SIG-M5 treated with dmso at 0.1 percent for 504 hours (cell line): Measurements from ENCODE around the gene PCYT1A.
"Not testable (repeated sequence)": the region's sequence is repeated elsewhere in the genome, so short reads cannot be mapped to it uniquely, and the experiment has no call there.

ENCODE experiments used
- DNase-seq: peaks from one replicate; lab custom pipeline; 2025; ENCODE audit not compliant: unreplicated experiment; lab: John Stamatoyannopoulos, UW

The PCYT1A gene

GRCh38 chr3:196287440-196288140, at the start of gene PCYT1A:
Gene PCYT1A (minus strand): TSS chr3:196287726. CDS start chr3:196270531, 17,195 bp downstream.
- DNase-seq = peak; percentile 99

- DNase-seq = no peak
Observed at GRCh38 chr3:196336319-196337145, 49.0 kb upstream of the PCYT1A start.

- DNase-seq = no peak
Observed at GRCh38 chr3:196335503-196335948, 48.0 kb upstream of the PCYT1A start.

GRCh38 chr3:196334982-196335381, 47.5 kb upstream of the PCYT1A start:
- no peak for DNase-seq

GRCh38 chr3:196332168-196332567, 44.6 kb upstream of the PCYT1A start:
- no peak for DNase-seq

- no peak for DNase-seq
Observed at GRCh38 chr3:196327405-196327804, 39.9 kb upstream of the PCYT1A start.

- DNase-seq = no peak
Observed at GRCh38 chr3:196326936-196327335, 39.4 kb upstream of the PCYT1A start.

GRCh38 chr3:196323691-196324090, 36.2 kb upstream of the PCYT1A start:
- DNase-seq = no peak

- DNase-seq = no peak
Observed at GRCh38 chr3:196323016-196323415, 35.5 kb upstream of the PCYT1A start.

- no peak for DNase-seq
Observed at GRCh38 chr3:196321162-196321561, 33.6 kb upstream of the PCYT1A start.

GRCh38 chr3:196320137-196320536, 32.6 kb upstream of the PCYT1A start:
- no peak for DNase-seq

GRCh38 chr3:196317687-196318467, 30.4 kb upstream of the PCYT1A start, which contains the start of gene DYNLT2B:
Gene DYNLT2B (minus strand): TSS chr3:196318240. CDS start chr3:196318152, 88 bp downstream.
- peak; percentile 90 for DNase-seq

- not testable (repeated sequence) for DNase-seq
Observed at GRCh38 chr3:196316799-196317686, 29.5 kb upstream of the PCYT1A start.

GRCh38 chr3:196315821-196316220, 28.3 kb upstream of the PCYT1A start:
- no peak for DNase-seq

GRCh38 chr3:196314597-196314996, 27.1 kb upstream of the PCYT1A start:
- no peak for DNase-seq

GRCh38 chr3:196314086-196314485, 26.6 kb upstream of the PCYT1A start:
- DNase-seq = not testable (repeated sequence)

- DNase-seq = not testable (repeated sequence)
Observed at GRCh38 chr3:196302960-196303359, 15.4 kb upstream of the PCYT1A start.

GRCh38 chr3:196302551-196302950, 15.0 kb upstream of the PCYT1A start:
- DNase-seq = not testable (repeated sequence)

GRCh38 chr3:196298521-196298920, 11.0 kb upstream of the PCYT1A start:
- DNase-seq = no peak

- DNase-seq = no peak
Observed at GRCh38 chr3:196292286-196292923, 4.9 kb upstream of the PCYT1A start.
